HEK293 (cell line): ENCODE data around the gene TRIM44.

Experiments used
- AEBP2 ChIP-seq: fragments of 450-650 bp; formaldehyde crosslinking; IDR thresholded peaks from 2 replicates; pipeline ENCODE4 v1.5.1; 2016; ENCODE audit warnings: missing biosample characterization, missing genetic modification characterization, borderline replicate concordance
- GLI4 ChIP-seq: fragments of 450-650 bp; formaldehyde crosslinking; IDR thresholded peaks from 2 replicates; pipeline ENCODE4 v1.5.1; 2016; ENCODE audit warnings: missing biosample characterization, missing genetic modification characterization
- KLF17 ChIP-seq: fragments of 450-650 bp; formaldehyde crosslinking; IDR thresholded peaks from 2 replicates; pipeline ENCODE4 v1.5.1; 2016; ENCODE audit warnings: missing biosample characterization, missing genetic modification characterization
- SCRT1 ChIP-seq: fragments of 450-650 bp; formaldehyde crosslinking; IDR thresholded peaks from 2 replicates; pipeline ENCODE4 v1.5.1; 2016; ENCODE audit warnings: missing biosample characterization, missing genetic modification characterization, borderline replicate concordance
- ZBTB20 ChIP-seq: fragments of 450-650 bp; formaldehyde crosslinking; IDR thresholded peaks from 2 replicates; pipeline ENCODE4 v1.5.1; 2016; ENCODE audit warnings: missing biosample characterization, missing genetic modification characterization
- ZBTB26 ChIP-seq: fragments of 450-650 bp; formaldehyde crosslinking; optimal IDR thresholded peaks from 2 replicates; pipeline ENCODE3; 2016; ENCODE audit warnings: missing biosample characterization, mild to moderate bottlenecking, missing genetic modification characterization
- ZBTB44 ChIP-seq: fragments of 450-650 bp; IDR thresholded peaks from 2 replicates; pipeline ENCODE4 v1.5.1; 2018; ENCODE audit warnings: missing biosample characterization, mild to moderate bottlenecking, missing genetic modification characterization
- ZBTB8A ChIP-seq: fragments of 450-650 bp; formaldehyde crosslinking; IDR thresholded peaks from 2 replicates; pipeline ENCODE4 v1.5.1; 2016; ENCODE audit warnings: missing biosample characterization, missing genetic modification characterization
- ZNF112 ChIP-seq: fragments of 450-650 bp; formaldehyde crosslinking; IDR thresholded peaks from 2 replicates; pipeline ENCODE4 v1.5.0; 2017; ENCODE audit warnings: missing biosample characterization, missing genetic modification characterization
- ZNF138 ChIP-seq: fragments of 450-650 bp; formaldehyde crosslinking; IDR thresholded peaks from 2 replicates; pipeline ENCODE4 v1.5.1; 2016; ENCODE audit warnings: missing biosample characterization, missing genetic modification characterization, borderline replicate concordance
- ZNF148 ChIP-seq: fragments of 450-650 bp; formaldehyde crosslinking; IDR thresholded peaks from 2 replicates; pipeline ENCODE4 v1.5.0; 2017; ENCODE audit warnings: missing biosample characterization, missing genetic modification characterization, borderline replicate concordance
- ZNF155 ChIP-seq: fragments of 450-650 bp; formaldehyde crosslinking; IDR thresholded peaks from 2 replicates; pipeline ENCODE4 v1.5.1; 2016; ENCODE audit warnings: missing biosample characterization, missing genetic modification characterization
- ZNF175 ChIP-seq: fragments of 450-650 bp; formaldehyde crosslinking; IDR thresholded peaks from 2 replicates; pipeline ENCODE4 v1.5.1; 2016; ENCODE audit warnings: missing biosample characterization, missing genetic modification characterization
- ZNF274 ChIP-seq, 2 experiments: fragments of 200-500 bp in 1 of 2; fragments of 450-650 bp in 1 of 2; sonication (Bioruptor generic) in 1 of 2; formaldehyde crosslinking in 1 of 2; IDR thresholded peaks; 2 replicates each; pipeline versions ENCODE4 v1.5.1 to v1.6.1; 2014 to 2016; ENCODE audit warnings: borderline replicate concordance in 1 of 2, inconsistent platforms in 1 of 2, low read length in 1 of 2, missing biosample characterization in 1 of 2, missing genetic modification characterization in 1 of 2
- ZNF280D ChIP-seq: fragments of 450-650 bp; formaldehyde crosslinking; IDR thresholded peaks from 2 replicates; pipeline ENCODE4 v1.5.1; 2016; ENCODE audit warnings: missing biosample characterization, missing genetic modification characterization
- ZNF341 ChIP-seq: fragments of 450-650 bp; formaldehyde crosslinking; IDR thresholded peaks from 2 replicates; pipeline ENCODE4; 2016; ENCODE audit warnings: low read depth, missing biosample characterization, missing genetic modification characterization
- ZNF449 ChIP-seq: fragments of 450-650 bp; formaldehyde crosslinking; IDR thresholded peaks from 2 replicates; pipeline ENCODE4 v1.5.1; 2017; ENCODE audit warnings: missing biosample characterization, mild to moderate bottlenecking, missing genetic modification characterization, moderate library complexity
- ZNF664 ChIP-seq: fragments of 450-650 bp; formaldehyde crosslinking; IDR thresholded peaks from 2 replicates; pipeline ENCODE4 v1.5.1; 2016; ENCODE audit warnings: missing biosample characterization, missing genetic modification characterization
- ZNF692 ChIP-seq: fragments of 450-650 bp; formaldehyde crosslinking; IDR thresholded peaks from 2 replicates; pipeline ENCODE4 v1.5.1; 2016; ENCODE audit warnings: missing biosample characterization, missing genetic modification characterization
- ZNF707 ChIP-seq: fragments of 450-650 bp; formaldehyde crosslinking; IDR thresholded peaks from 2 replicates; pipeline ENCODE4 v1.5.1; 2016; ENCODE audit warnings: missing biosample characterization, missing genetic modification characterization
- ZNF776 ChIP-seq: fragments of 450-650 bp; formaldehyde crosslinking; IDR thresholded peaks from 2 replicates; pipeline ENCODE4 v1.5.0; 2017; ENCODE audit warnings: missing biosample characterization, missing genetic modification characterization, borderline replicate concordance
- ZNF785 ChIP-seq: fragments of 450-650 bp; formaldehyde crosslinking; IDR thresholded peaks from 2 replicates; pipeline ENCODE4 v1.5.1; 2016; ENCODE audit warnings: missing biosample characterization, missing genetic modification characterization
- ZNF791 ChIP-seq: fragments of 450-650 bp; formaldehyde crosslinking; IDR thresholded peaks from 2 replicates; pipeline ENCODE4 v1.5.1; 2016; ENCODE audit warnings: missing biosample characterization, missing genetic modification characterization
- ZSCAN18 ChIP-seq: fragments of 450-650 bp; formaldehyde crosslinking; IDR thresholded peaks from 2 replicates; pipeline ENCODE4 v1.5.1; 2016; ENCODE audit warnings: missing biosample characterization, missing genetic modification characterization

Gene TRIM44

GRCh38 chr11:35629914-35630313 is 32.7 kb upstream of the TRIM44 start (continued):
- TF ChIP-seq ZNF776 (no peak), ZNF148 (no peak), ZSCAN18 (tag by site-specific recombination) (no peak), GLI4 (tag by site-specific recombination) (no peak), ZNF341 (tag by site-specific recombination) (no peak), ZNF791 (tag by site-specific recombination) (no peak), ZNF138 (tag by site-specific recombination) (no peak), ZNF664 (tag by site-specific recombination) (no peak), ZBTB44 (tag by site-specific recombination) (peak; percentile 71), ZNF274 (IDR thresholded peaks at IDR 0.05; ENCODE audit: low read length) (no peak), ZNF274 (tag by site-specific recombination; IDR thresholded peaks at IDR 0.05; ENCODE audit: borderline replicate concordance) (no peak), ZNF155 (tag by site-specific recombination) (no peak), KLF17 (tag by site-specific recombination) (peak; percentile 71), ZNF280D (peak; percentile 45; the same call in 1 of the 2 replicates), ZBTB20 (no peak), ZNF692 (tag by site-specific recombination) (peak; percentile 81), ZBTB8A (tag by site-specific recombination) (no peak), ZNF449 (tag by site-specific recombination) (no peak), ZNF785 (tag by site-specific recombination) (no peak), AEBP2 (tag by site-specific recombination) (no peak), ZNF112 (no peak), ZBTB26 (tag by site-specific recombination) (no peak), ZNF175 (tag by site-specific recombination) (no peak), SCRT1 (no peak), ZNF707 (tag by site-specific recombination) (no peak)
